Left lung (tissue), 10 donors: ENCODE measurements around the gene RNF148. TPM values are rescaled to one million over a fixed set of nuclear protein-coding genes. Genes with fewer than 3 reads are reported as not detected.

Source experiments
- ATAC-seq: fragments of 200-7000 bp; cut with Tn5 transposase; one replicate; pipeline ENCODE4 v1.9.1; 2020; ENCODE audit warnings: moderate library complexity
- DNase-seq, 4 donors: peaks; one replicate each; pipeline ENCODE4 v3.0.0-alpha.2; 2013 to 2020
- H3K27ac ChIP-seq, 2 donors: fragments of 200-600 bp; sonication (generic) in 1 of 2; one replicate each; pipeline versions ENCODE4 v1.5.0 to v1.8.0; 2020 to 2021
- H3K27me3 ChIP-seq, 2 donors: fragments of 200-600 bp; sonication (generic) in 1 of 2; one replicate each; pipeline versions ENCODE4 v1.5.0 to v1.8.0; 2020 to 2021
- H3K36me3 ChIP-seq, 2 donors: fragments of 200-600 bp; sonication (generic) in 1 of 2; one replicate each; pipeline versions ENCODE4 v1.5.0 to v1.8.0; 2020 to 2021
- H3K4me1 ChIP-seq, 2 donors: fragments of 200-600 bp; one replicate each; pipeline ENCODE4 v1.8.0; 2021
- H3K4me3 ChIP-seq, 2 donors: fragments of 200-600 bp; sonication (generic) in 1 of 2; one replicate each; pipeline versions ENCODE4 v1.5.0 to v1.8.0; 2020 to 2021; ENCODE audit warnings: mild to moderate bottlenecking in 1 of 2
- H3K9me3 ChIP-seq, 2 donors: fragments of 200-600 bp; sonication (generic) in 1 of 2; one replicate each; pipeline versions ENCODE4 v1.5.0 to v1.8.0; 2020 to 2021
- intact Hi-C, 2 donors: fragments of 100-400 bp; cut with DNase I; formaldehyde crosslinking; loops; one replicate each; pipeline versions ENCODE4 v1.11.2 to v1.14.2; 2022
- polyA plus RNA-seq, 6 donors: library from polyadenylated mRNA; unstranded; fragments of 120-200 nt; gene quantifications; one replicate each; pipeline ENCODE4 v1.2.1, GENCODE V29; 2013; ENCODE audit not compliant: insufficient read length in 6 of 6
- total RNA-seq, 2 donors: library from RNA; stranded (reverse); fragmentation: NEBNext Ultra II Directional; extraction: Animal tissue kit (Norgen Biotek cat#: 25700); gene quantifications; one replicate each; pipeline ENCODE4 v1.2.1, GENCODE V29; 2021
- TF ChIP-seq, protein P1 (sequence below), 2 donors: fragments of 200-600 bp; sonication (generic) in 1 of 2; IDR thresholded peaks; one replicate each; pipeline versions ENCODE4 v1.5.0 to v1.8.0; 2021; ENCODE audit warnings: antibody characterized with exemption in 2 of 2
- donor health status: DM: no; HTN: yes; CAD: no.
- donor health status: DM: no; HTN: no; CAD: no.

RNF148 gene
- total and polyA plus RNA-seq, 8 donors = 0.34 to 2.1 (median 0.41) TPM; not detected in 1

DNA sequence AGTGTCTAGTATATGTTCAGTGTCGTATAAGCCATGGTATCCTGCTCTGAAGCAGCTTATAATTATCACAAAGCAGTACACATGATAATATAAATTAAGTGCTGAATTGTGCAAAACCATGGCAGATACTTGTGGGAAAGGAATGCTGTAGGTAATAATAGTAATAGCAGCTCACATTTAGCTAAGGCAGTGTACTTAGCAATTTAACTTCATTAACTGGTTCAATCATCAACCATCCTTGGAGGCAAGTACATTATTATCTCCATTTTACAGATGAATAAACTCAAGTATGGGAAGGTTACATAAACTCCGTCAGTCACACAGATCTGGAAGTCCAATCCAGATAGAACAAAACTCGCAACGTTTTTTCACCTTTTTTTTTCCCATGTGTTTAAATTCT, 21.6 kb upstream of the RNF148 start:
- H3K36me3 ChIP-seq = no peaks in the 10 kb centered on the region
- no peak overlapping the region for H3K4me3 ChIP-seq
- H3K27ac ChIP-seq = no peak overlapping the region
- TF ChIP-seq, protein P1, sequence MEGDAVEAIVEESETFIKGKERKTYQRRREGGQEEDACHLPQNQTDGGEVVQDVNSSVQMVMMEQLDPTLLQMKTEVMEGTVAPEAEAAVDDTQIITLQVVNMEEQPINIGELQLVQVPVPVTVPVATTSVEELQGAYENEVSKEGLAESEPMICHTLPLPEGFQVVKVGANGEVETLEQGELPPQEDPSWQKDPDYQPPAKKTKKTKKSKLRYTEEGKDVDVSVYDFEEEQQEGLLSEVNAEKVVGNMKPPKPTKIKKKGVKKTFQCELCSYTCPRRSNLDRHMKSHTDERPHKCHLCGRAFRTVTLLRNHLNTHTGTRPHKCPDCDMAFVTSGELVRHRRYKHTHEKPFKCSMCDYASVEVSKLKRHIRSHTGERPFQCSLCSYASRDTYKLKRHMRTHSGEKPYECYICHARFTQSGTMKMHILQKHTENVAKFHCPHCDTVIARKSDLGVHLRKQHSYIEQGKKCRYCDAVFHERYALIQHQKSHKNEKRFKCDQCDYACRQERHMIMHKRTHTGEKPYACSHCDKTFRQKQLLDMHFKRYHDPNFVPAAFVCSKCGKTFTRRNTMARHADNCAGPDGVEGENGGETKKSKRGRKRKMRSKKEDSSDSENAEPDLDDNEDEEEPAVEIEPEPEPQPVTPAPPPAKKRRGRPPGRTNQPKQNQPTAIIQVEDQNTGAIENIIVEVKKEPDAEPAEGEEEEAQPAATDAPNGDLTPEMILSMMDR (IDR thresholded peaks at IDR 0.05) = no peak
- intact Hi-C loops = no loop called here
- no peaks in the 10 kb centered on the region for H3K27me3 ChIP-seq
- ATAC-seq (no peak), DNase-seq (no peak)
- H3K9me3 ChIP-seq = peaks cover 0 to 2% of the 10 kb centered on the region in 2 donors
- H3K4me1 ChIP-seq = no peaks in the 10 kb centered on the region

DNA sequence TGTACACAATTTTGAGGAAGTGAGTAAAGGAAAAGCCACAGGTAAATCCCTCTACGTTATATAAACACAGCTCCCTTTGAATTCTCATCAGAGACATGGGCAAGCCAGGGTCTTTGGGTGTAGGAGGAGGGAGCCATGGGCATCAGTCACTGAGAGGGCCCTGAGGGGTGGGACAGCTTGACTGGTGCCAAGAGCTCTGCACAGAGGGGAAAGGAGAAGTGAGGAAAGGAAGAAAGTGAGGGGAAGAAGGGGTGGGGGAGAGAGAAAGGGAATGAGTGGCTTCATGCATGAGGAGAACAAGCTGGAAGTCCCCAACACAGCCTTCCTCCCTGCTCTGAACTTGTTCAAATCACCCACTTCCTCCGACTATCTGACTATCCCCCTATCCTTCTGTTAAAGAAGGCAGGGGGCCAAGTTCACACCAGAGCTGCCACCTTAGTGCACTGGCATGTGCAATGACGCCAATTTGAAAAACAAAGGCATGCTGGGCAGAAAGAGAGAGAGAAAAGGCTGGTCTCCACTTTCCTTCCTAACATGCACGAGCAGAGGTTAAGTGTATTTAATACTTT, 16.4 kb upstream of the RNF148 start:
- Histone ChIP-seq H3K27me3 (no peaks in the 10 kb centered on the region), H3K27ac (no peak overlapping the region), H3K36me3 (no peaks in the 10 kb centered on the region), H3K9me3 (peaks cover 0 to 2% of the 10 kb centered on the region in 2 donors), H3K4me3 (no peak overlapping the region), H3K4me1 (no peaks in the 10 kb centered on the region)
- no peak for ATAC-seq
- TF ChIP-seq, protein P1 (IDR thresholded peaks at IDR 0.05) = no peak
- intact Hi-C loops = no loop called here
- DNase-seq = no peak

DNA sequence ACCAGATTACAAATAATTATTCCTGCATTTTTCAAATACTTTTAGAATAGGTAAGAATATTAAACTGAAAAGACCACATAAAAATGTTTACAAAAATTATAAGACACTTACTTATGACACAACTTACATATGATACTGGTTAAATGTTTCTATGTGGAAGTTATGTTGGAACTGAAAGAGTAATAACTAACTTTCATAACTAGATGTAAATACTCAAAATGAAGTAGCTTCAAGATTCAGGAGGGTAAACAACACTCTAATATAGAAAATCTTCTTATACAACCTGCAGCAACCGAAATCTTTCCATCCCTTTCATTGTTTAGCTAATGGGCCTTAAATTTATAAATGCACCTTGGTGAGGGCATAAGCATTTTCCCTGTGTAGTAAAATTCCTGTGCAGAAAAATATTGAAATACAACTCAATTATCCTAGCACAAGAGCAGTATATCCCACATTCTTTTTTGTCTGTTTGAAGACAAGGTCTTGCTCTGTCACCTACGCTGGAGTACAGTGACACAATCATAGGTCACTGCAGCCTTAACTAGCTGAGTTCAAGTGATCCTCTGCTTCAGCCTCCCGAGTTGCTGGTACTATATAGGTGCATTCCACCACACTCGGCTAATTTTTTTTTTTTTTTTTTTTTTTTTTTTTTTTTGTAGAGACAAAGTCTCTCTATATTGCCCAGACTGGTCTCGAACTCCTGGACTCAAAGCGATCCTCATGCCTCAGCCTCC, 14.8 kb upstream of the RNF148 start:
- DNase-seq = no peak
- intact Hi-C loops = no loop called here
- H3K9me3 ChIP-seq = no peaks in the 10 kb centered on the region
- no peaks in the 10 kb centered on the region for H3K4me1 ChIP-seq
- no peaks in the 10 kb centered on the region for H3K36me3 ChIP-seq
- no peak overlapping the region for H3K4me3 ChIP-seq
- no peak overlapping the region for H3K27ac ChIP-seq
- ATAC-seq = peak; percentile 64
- TF ChIP-seq, protein P1 (IDR thresholded peaks at IDR 0.05) = no peak
- H3K27me3 ChIP-seq = no peaks in the 10 kb centered on the region

DNA sequence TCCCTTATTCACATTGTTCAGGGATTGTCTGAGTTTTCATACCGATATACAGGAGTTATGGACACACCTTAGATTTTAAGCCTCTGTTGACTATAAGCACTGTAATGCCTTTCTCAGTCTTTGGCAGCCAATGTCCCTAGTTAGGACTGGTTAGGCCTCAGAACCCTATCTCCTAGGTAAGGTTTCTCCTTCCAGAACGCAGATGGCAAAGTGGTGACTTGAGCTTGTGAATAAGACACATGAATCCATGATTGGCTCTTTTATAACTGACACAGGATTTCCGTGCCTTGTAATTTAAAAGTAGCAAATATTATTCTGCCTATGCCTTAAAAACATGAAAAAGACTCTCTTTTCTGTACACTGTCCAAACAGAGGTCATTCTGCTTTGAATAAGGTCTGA, 12.5 kb upstream of the RNF148 start:
- no peaks in the 10 kb centered on the region for H3K4me1 ChIP-seq
- intact Hi-C loops = no loop called here
- no peak overlapping the region for H3K27ac ChIP-seq
- DNase-seq (no peak), ATAC-seq (no peak)
- H3K27me3 ChIP-seq = no peaks in the 10 kb centered on the region
- no peak overlapping the region for H3K4me3 ChIP-seq
- TF ChIP-seq, protein P1 (IDR thresholded peaks at IDR 0.05) = no peak
- no peaks in the 10 kb centered on the region for H3K36me3 ChIP-seq
- H3K9me3 ChIP-seq = no peaks in the 10 kb centered on the region

DNA sequence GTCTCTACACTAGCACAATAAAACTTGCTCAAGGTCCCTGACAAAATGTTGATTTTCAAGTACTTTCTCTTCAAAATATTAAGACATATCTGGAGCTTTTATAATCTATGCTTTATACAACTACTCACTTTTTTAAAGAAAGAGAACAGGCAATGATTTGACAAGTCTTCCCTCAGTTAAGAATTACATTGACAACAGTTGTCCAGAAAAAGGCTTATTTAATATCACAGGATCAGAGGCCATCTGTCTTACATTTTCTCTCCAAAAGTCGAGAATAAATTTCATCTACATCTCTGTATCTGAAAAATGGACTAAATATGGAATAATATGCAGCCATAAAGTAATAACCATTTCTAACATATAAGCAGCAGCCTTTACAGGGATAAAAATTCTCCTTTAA, 8.2 kb upstream of the RNF148 start:
- TF ChIP-seq, protein P1 (IDR thresholded peaks at IDR 0.05) = no peak
- H3K36me3 ChIP-seq = no peaks in the 10 kb centered on the region
- peaks cover 0 to 2% of the 10 kb centered on the region in 2 donors for H3K9me3 ChIP-seq
- H3K27me3 ChIP-seq = no peaks in the 10 kb centered on the region
- ATAC-seq (no peak), DNase-seq (no peak)
- intact Hi-C loops = no loop called here
- H3K27ac ChIP-seq = no peak overlapping the region
- H3K4me3 ChIP-seq = no peak overlapping the region
- no peaks in the 10 kb centered on the region for H3K4me1 ChIP-seq
